B cell (primary cell): Measurements from ENCODE around the gene NOS3. TPM values are rescaled to one million over a fixed set of nuclear protein-coding genes. Genes with fewer than 3 reads are reported as not detected.

ENCODE experiments used
- ATAC-seq: fragments of 200-7000 bp; cut with Tn5 transposase; one replicate; pipeline ENCODE4 v1.10.0; 2021; ENCODE audit warnings: low read depth, mild to moderate bottlenecking, moderate number of reproducible peaks, moderate library complexity
- CTCF ChIA-PET: fragments of 350-600 bp; sonication (Branson Sonifier 250); formaldehyde crosslinking; loops from one replicate; lab custom pipeline; 2021; ENCODE audit warnings: antibody characterized with exemption, inconsistent platforms; lab: Charles Lee
- POLR2A ChIA-PET: fragments of 350-600 bp; sonication (Branson Sonifier 250); formaldehyde crosslinking; loops from one replicate; lab custom pipeline; 2021; ENCODE audit warnings: antibody characterized with exemption; lab: Charles Lee
- DNase-seq: peaks from one replicate; pipeline ENCODE4 v3.0.0; 2013
- H2AFZ ChIP-seq: 2 replicates; pipeline ENCODE4 v1.6.1; 2012; ENCODE audit warnings: mild to moderate bottlenecking, low read depth, low read length; ENCODE audit not compliant: insufficient read depth, poor library complexity, severe bottlenecking
- H3K27ac ChIP-seq, 2 donors: 1 replicate in 1 of 2; 2 replicates in 1 of 2; pipeline ENCODE4 v1.5.1; 2012 to 2013; ENCODE audit warnings: low read length in 2 of 2, mild to moderate bottlenecking in 2 of 2, moderate library complexity in 1 of 2
- H3K27me3 ChIP-seq, 4 experiments: fragments of 200-600 bp in 1 of 4; sonication (generic) in 1 of 4; replicated peaks in 1 of 4; 1 replicate in 2 of 4; 2 replicates in 2 of 4; pipeline versions ENCODE4 v1.6.1 to v1.7.0; 2013 to 2016; ENCODE audit warnings: low read length in 3 of 4, mild to moderate bottlenecking in 2 of 4, mixed read lengths in 1 of 4, moderate library complexity in 1 of 4; ENCODE audit not compliant: insufficient read depth in 4 of 4, control insufficient read depth in 3 of 4; ENCODE audit errors: control extremely low read depth in 1 of 4
- H3K36me3 ChIP-seq, 2 experiments: replicated peaks in 1 of 2; 1 replicate in 1 of 2; 2 replicates in 1 of 2; pipeline versions ENCODE4 v1.6.1 to v1.7.1; 2013; ENCODE audit warnings: low read length in 1 of 2; ENCODE audit not compliant: insufficient read depth in 2 of 2, control insufficient read depth in 1 of 2; ENCODE audit errors: control extremely low read depth in 1 of 2, extremely low read depth in 1 of 2
- H3K4me1 ChIP-seq, 2 donors: fragments of 200-600 bp in 1 of 2; sonication (generic) in 1 of 2; 1 replicate in 1 of 2; 2 replicates in 1 of 2; pipeline versions ENCODE4 v1.5.1 to v1.6.1; 2013 to 2017; ENCODE audit warnings: low read length in 2 of 2; ENCODE audit not compliant: control insufficient read depth in 2 of 2, insufficient read depth in 2 of 2
- H3K4me2 ChIP-seq: replicated peaks from 2 replicates; pipeline ENCODE3; 2012; ENCODE audit warnings: mild to moderate bottlenecking, low read depth, low read length; ENCODE audit not compliant: poor library complexity, severe bottlenecking
- H3K4me3 ChIP-seq, 5 experiments: fragments of 200-600 bp in 1 of 5; sonication (generic) in 1 of 5; 1 replicate in 3 of 5; 2 replicates in 2 of 5; pipeline versions ENCODE4 v1.5.1 to v1.7.0; 2011 to 2016; ENCODE audit warnings: low read length in 4 of 5, mild to moderate bottlenecking in 4 of 5, low read depth in 2 of 5, control low read depth in 1 of 5, moderate library complexity in 1 of 5; ENCODE audit not compliant: insufficient read depth in 1 of 5; ENCODE audit errors: control extremely low read depth in 1 of 5, extremely low read depth in 1 of 5
- H3K79me2 ChIP-seq: fragments of 200-600 bp; sonication (generic); one replicate; pipeline ENCODE4 v1.6.0; 2016; ENCODE audit warnings: low read length; ENCODE audit not compliant: control insufficient read depth, insufficient read depth
- H3K9ac ChIP-seq: fragments of 200-600 bp; sonication (generic); 2 replicates; pipeline ENCODE4 v1.6.1; 2017; ENCODE audit warnings: mild to moderate bottlenecking, low read length, moderate library complexity
- H3K9me3 ChIP-seq, 3 donors: one replicate each; pipeline versions ENCODE4 v1.6.1 to v1.7.1; 2013; ENCODE audit warnings: low read length in 2 of 3; ENCODE audit not compliant: control insufficient read depth in 2 of 3, insufficient read depth in 1 of 3; ENCODE audit errors: control extremely low read depth in 1 of 3
- H4K20me1 ChIP-seq: 2 replicates; pipeline ENCODE4 v1.6.0; 2012; ENCODE audit warnings: mild to moderate bottlenecking, low read length; ENCODE audit not compliant: insufficient read depth, control insufficient read depth, poor library complexity, severe bottlenecking
- H3K27ac Mint-ChIP-seq: one replicate; pipeline ENCODE4 v1.8.0; 2021; ENCODE audit warnings: mixed read lengths
- H3K27me3 Mint-ChIP-seq: one replicate; pipeline ENCODE4 v1.8.0; 2021; ENCODE audit warnings: mixed read lengths
- H3K4me1 Mint-ChIP-seq: one replicate; pipeline ENCODE4 v1.8.0; 2021; ENCODE audit warnings: mixed read lengths
- H3K4me3 Mint-ChIP-seq: one replicate; pipeline ENCODE4 v1.8.0; 2021; ENCODE audit warnings: mixed read lengths
- H3K9me3 Mint-ChIP-seq: one replicate; pipeline ENCODE4 v1.8.0; 2022; ENCODE audit warnings: mixed read lengths; ENCODE audit not compliant: insufficient read depth
- CTCF ChIP-seq: fragments of 200-600 bp; IDR thresholded peaks from one replicate; pipeline ENCODE4 v1.8.0; 2022; ENCODE audit warnings: antibody characterized with exemption, mild to moderate bottlenecking
- EZH2 ChIP-seq: IDR thresholded peaks from 2 replicates; pipeline ENCODE4 v1.6.1; 2012; ENCODE audit warnings: borderline replicate concordance, low read depth, mild to moderate bottlenecking, moderate library complexity, low read length; ENCODE audit not compliant: insufficient read depth, poor library complexity, severe bottlenecking
- WGBS: methylation state at CpG from one replicate; pipeline ENCODE4 v1.1.5; 2013; ENCODE audit warnings: missing lambda C conversion rate; ENCODE audit not compliant: insufficient coverage; 5-methylcytosine and 5-hydroxymethylcytosine counted together
- intact Hi-C: fragments of 100-400 bp; cut with micrococcal nuclease; formaldehyde crosslinking; loops from one replicate; pipeline ENCODE4 v1.10.0; 2022
- polyA plus RNA-seq: library from polyadenylated mRNA; depleted of rRNA; stranded (reverse); fragments of >200 nt; gene quantifications from 2 replicates; pipeline ENCODE4 v1.2.3, GENCODE V29; 2012
- total RNA-seq, 2 donors: library from RNA; stranded (reverse); fragments of 120-200 nt in 1 of 2; gene quantifications; 1 replicate in 1 of 2; 2 replicates in 1 of 2; pipeline versions ENCODE4 v1.2.3 to v1.2.4, GENCODE V29; 2013 to 2022

Gene NOS3
- total and polyA plus RNA-seq, 2 donors (not counting 1 experiment from before 2014, with no cell fraction given) = 0.39 to 0.54 TPM

DNA sequence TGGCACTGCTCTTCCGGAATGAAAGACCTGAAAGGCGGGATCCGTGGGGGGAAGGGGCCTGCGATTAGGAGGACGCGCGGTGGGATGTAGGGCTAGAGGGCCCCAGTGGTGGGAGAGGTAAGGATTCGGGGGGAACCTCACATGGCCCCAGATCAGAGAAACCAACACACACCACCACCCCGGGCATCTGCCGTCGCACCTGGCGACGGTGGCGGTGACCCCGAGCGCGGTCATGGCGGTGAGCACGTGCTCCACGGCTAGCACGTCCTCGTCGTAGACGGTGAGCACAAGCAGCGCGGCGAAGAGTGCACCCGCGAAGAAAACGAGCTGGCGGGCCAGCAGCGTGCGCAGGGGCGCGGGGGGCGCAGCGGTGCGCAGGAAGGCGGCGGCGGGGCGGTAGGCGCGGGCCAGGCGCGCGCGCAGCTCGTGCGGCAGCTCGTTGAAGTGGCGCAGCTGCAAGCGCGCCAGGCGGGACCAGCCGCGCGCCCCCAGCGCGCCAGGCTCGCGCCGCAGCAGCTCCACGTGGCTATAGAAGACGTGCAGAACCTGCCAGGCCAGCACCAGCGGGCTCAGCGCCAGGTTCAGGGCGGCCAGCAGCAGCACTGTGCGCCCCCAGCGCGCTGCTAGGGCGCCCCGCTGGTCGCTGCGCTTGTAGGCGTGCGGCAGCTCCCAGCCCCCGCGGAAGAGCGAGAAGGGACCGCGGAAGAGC is 27.8 kb downstream of the NOS3 start:
- peaks cover 0 to 51% (median 21%) of the 10 kb centered on the region in 4 experiments for H3K27me3 ChIP-seq
- ATAC-seq (peak; percentile 9), DNase-seq (peak; percentile 71)
- H4K20me1 ChIP-seq = no peaks in the 10 kb centered on the region
- intact Hi-C loops = loop anchor here (1.0 kb wide), 3 partner anchors 10 to 120 kb away; partner anchors contain the start of gene ABCB8
- H3K4me1 ChIP-seq = peaks cover 29 to 38% of the 10 kb centered on the region in 2 donors
- H3K27ac Mint-ChIP-seq = peak overlapping the region; percentile 72
- H3K9me3 ChIP-seq = peaks cover 0 to 20% (median 0%) of the 10 kb centered on the region in 3 donors
- peaks cover 44% of the 10 kb centered on the region for H3K4me1 Mint-ChIP-seq
- H2AFZ ChIP-seq = peak overlapping the region; percentile 77
- TF ChIP-seq CTCF (peak; percentile 48), EZH2 (no peak)
- H3K79me2 ChIP-seq = no peaks in the 10 kb centered on the region
- H3K4me3 ChIP-seq = peak overlapping the region in 4 of 5 experiments; percentile 34 to 51 (median 42)
- H3K27me3 Mint-ChIP-seq = peaks cover 31% of the 10 kb centered on the region
- H3K4me2 ChIP-seq = peak overlapping the region; percentile 97
- H3K36me3 ChIP-seq = no peaks in the 10 kb centered on the region
- H3K4me3 Mint-ChIP-seq = peak overlapping the region; percentile 91
- H3K9me3 Mint-ChIP-seq = no peaks in the 10 kb centered on the region
- POLR2A ChIA-PET = interaction anchor here (2.3 kb wide), 1 partner anchor 10 kb away, joined by 11 read pairs; the partner anchor contains the start of gene ABCB8
- H3K9ac ChIP-seq = peak overlapping the region; percentile 60
- no peak overlapping the region for H3K27ac ChIP-seq
- CTCF ChIA-PET = interaction anchor here (0.6 to 3.9 kb wide), 21 partner anchors 8 to 1247 kb away, joined by 3 to 25 read pairs (median 4); partner anchors contain the start of genes ABCB8, CDK5 and TMUB1
- 3% methylated on average over 76 of the region's 82 CpGs for WGBS

DNA sequence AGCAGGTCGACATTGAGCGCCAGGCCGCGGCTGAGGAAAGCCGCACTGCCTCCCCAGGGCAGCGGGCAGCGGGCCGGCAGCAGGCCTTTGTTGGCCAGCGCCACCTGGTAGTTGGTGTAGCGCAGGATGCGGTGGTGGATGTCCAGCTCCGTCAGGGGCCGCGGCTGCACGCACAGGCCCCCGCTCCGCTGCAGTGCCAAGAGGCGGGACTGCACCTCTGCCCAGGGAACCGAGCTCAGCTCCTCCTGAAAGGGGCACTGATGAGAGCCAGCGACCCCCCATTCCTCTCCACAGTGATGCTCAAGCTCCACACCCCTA is 28.3 kb downstream of the NOS3 start:
- H3K4me3 Mint-ChIP-seq = peak overlapping the region; percentile 91
- peak overlapping the region; percentile 31 for H3K9ac ChIP-seq
- no peak overlapping the region for H3K27ac Mint-ChIP-seq
- H3K4me2 ChIP-seq = peak overlapping the region; percentile 97
- H3K79me2 ChIP-seq = no peaks in the 10 kb centered on the region
- H4K20me1 ChIP-seq = no peaks in the 10 kb centered on the region
- peak overlapping the region; percentile 77 for H2AFZ ChIP-seq
- peaks cover 27 to 33% of the 10 kb centered on the region in 2 donors for H3K4me1 ChIP-seq
- TF ChIP-seq EZH2 (no peak), CTCF (no peak)
- peaks cover 0 to 49% (median 21%) of the 10 kb centered on the region in 4 experiments for H3K27me3 ChIP-seq
- peaks cover 40% of the 10 kb centered on the region for H3K4me1 Mint-ChIP-seq
- ChIA-PET POLR2A (interaction anchor here (2.3 kb wide), 1 partner anchor 9 kb away, joined by 11 read pairs; the partner anchor contains the start of gene ABCB8), CTCF (interaction anchor here (0.8 to 3.9 kb wide), 16 partner anchors 10 to 1248 kb away, joined by 3 to 25 read pairs (median 4); partner anchors contain the start of genes ABCB8, CDK5 and TMUB1)
- H3K36me3 ChIP-seq = no peaks in the 10 kb centered on the region
- no peak overlapping the region for H3K27ac ChIP-seq
- ATAC-seq (no peak), DNase-seq (no peak)
- no peaks in the 10 kb centered on the region for H3K9me3 Mint-ChIP-seq
- H3K4me3 ChIP-seq = peak overlapping the region in 3 of 5 experiments; percentile 34 to 51 (median 48)
- H3K9me3 ChIP-seq = peaks cover 0 to 15% (median 0%) of the 10 kb centered on the region in 3 donors
- intact Hi-C loops = no loop called here
- WGBS = 25% methylated on average over 20 of the region's 20 CpGs
- peaks cover 31% of the 10 kb centered on the region for H3K27me3 Mint-ChIP-seq
